Omental fat pad (tissue), 4 donors: ENCODE data around the gene ERI3. TPM values are rescaled to one million over a fixed set of nuclear protein-coding genes. Genes with fewer than 3 reads are reported as not detected.
A peak's percentile ranks its signal among the peaks of the same experiment; 100 is the strongest.

Experiments
- ATAC-seq: fragments of 150-250 bp; one replicate; pipeline ENCODE4 v1.9.1; 2016; ENCODE audit warnings: mild to moderate bottlenecking, moderate library complexity; ENCODE audit not compliant: low FRiP score
- DNase-seq: peaks from one replicate; pipeline ENCODE4 v3.0.0-alpha.2; 2019; ENCODE audit warnings: low spot score
- CTCF ChIP-seq, 3 donors: fragments of 450-650 bp; IDR thresholded peaks; one replicate each; pipeline ENCODE4 v1.5.1; 2016 to 2017; ENCODE audit warnings: antibody characterized with exemption in 3 of 3, mild to moderate bottlenecking in 3 of 3, moderate library complexity in 2 of 3
- total RNA-seq, 4 donors: library from RNA; depleted of rRNA; stranded (reverse); fragments of >200 nt; gene quantifications; one replicate each; pipeline ENCODE4 v1.1.0, GENCODE V29; 2016

ERI3 gene
- total RNA-seq, 4 donors from 2014 or later = 27.6 to 36.3 (median 31.2) TPM

- no peak for TF ChIP-seq CTCF (IDR thresholded peaks at IDR 0.05)
- no peak for ATAC-seq
- no peak for DNase-seq
Measured at GRCh38 chr1:44239331-44239960, 115.6 kb downstream of the ERI3 start.

GRCh38 chr1:44238660-44239059 lies 116.4 kb downstream of the ERI3 start:
- ATAC-seq = no peak
- TF ChIP-seq CTCF (IDR thresholded peaks at IDR 0.05) = no peak

GRCh38 chr1:44237721-44238457 lies 117.2 kb downstream of the ERI3 start:
- no peak for DNase-seq
- no peak for TF ChIP-seq CTCF (IDR thresholded peaks at IDR 0.05)
- peak; percentile 88 for ATAC-seq

More at GRCh38 chr1:44238660-44239059, 116.4 kb downstream of the ERI3 start:
- DNase-seq = no peak

- TF ChIP-seq CTCF (IDR thresholded peaks at IDR 0.05) = no peak
- DNase-seq = no peak
- ATAC-seq = no peak
Measured at GRCh38 chr1:44236490-44237272, 118.4 kb downstream of the ERI3 start.

- ATAC-seq (no peak), DNase-seq (no peak)
- no peak for TF ChIP-seq CTCF (IDR thresholded peaks at IDR 0.05)
Measured at GRCh38 chr1:44235808-44236207, 119.2 kb downstream of the ERI3 start.

GRCh38 chr1:44233593-44233992 lies 121.5 kb downstream of the ERI3 start:
- ATAC-seq (no peak), DNase-seq (no peak)
- TF ChIP-seq CTCF (IDR thresholded peaks at IDR 0.05) = no peak
